HG02623 (cell line): ENCODE measurements around the gene TIMM13.
"Not testable (repeated sequence)": the region's sequence is repeated elsewhere in the genome, so short reads cannot be mapped to it uniquely, and the experiment has no call there.

Source experiments
- ATAC-seq: cut with Tn5 transposase; IDR thresholded peaks from one replicate; pipeline ENCODE4 v1.9.1; 2021; ENCODE audit warnings: moderate library complexity; ENCODE audit not compliant: unreplicated experiment

The TIMM13 gene

GRCh38 chr19:2416321-2417097 lies 10.9 kb downstream of the TIMM13 start:
- no peak for ATAC-seq

- ATAC-seq = no peak
Measured at GRCh38 chr19:2415973-2416319, 11.4 kb downstream of the TIMM13 start.

- ATAC-seq = no peak
Measured at GRCh38 chr19:2415281-2415972, 12.0 kb downstream of the TIMM13 start.

- no peak for ATAC-seq
Measured at GRCh38 chr19:2413629-2414028, 13.8 kb downstream of the TIMM13 start.

- no peak for ATAC-seq
Measured at GRCh38 chr19:2413159-2413558, 14.2 kb downstream of the TIMM13 start.

- no peak for ATAC-seq
Measured at GRCh38 chr19:2412449-2412848, 14.9 kb downstream of the TIMM13 start.

- no peak for ATAC-seq
Measured at GRCh38 chr19:2411709-2412108, 15.7 kb downstream of the TIMM13 start.

GRCh38 chr19:2410023-2410422 lies 17.4 kb downstream of the TIMM13 start:
- no peak for ATAC-seq

GRCh38 chr19:2409352-2409912 lies 18.0 kb downstream of the TIMM13 start:
- no peak for ATAC-seq

- ATAC-seq = no peak
Measured at GRCh38 chr19:2408247-2408646, 19.1 kb downstream of the TIMM13 start.

GRCh38 chr19:2399582-2399981 lies 27.8 kb downstream of the TIMM13 start:
- ATAC-seq = no peak

- ATAC-seq = no peak
Measured at GRCh38 chr19:2398735-2399305, 28.6 kb downstream of the TIMM13 start.

GRCh38 chr19:2397173-2397572 lies 30.2 kb downstream of the TIMM13 start:
- ATAC-seq = not testable (repeated sequence)

GRCh38 chr19:2395293-2395829 lies 32.0 kb downstream of the TIMM13 start:
- ATAC-seq = not testable (repeated sequence)

GRCh38 chr19:2394442-2395292 lies 32.7 kb downstream of the TIMM13 start:
- ATAC-seq = no peak

GRCh38 chr19:2394054-2394441 lies 33.3 kb downstream of the TIMM13 start:
- no peak for ATAC-seq

GRCh38 chr19:2392899-2393298 lies 34.5 kb downstream of the TIMM13 start:
- ATAC-seq = not testable (repeated sequence)

- ATAC-seq = no peak
Measured at GRCh38 chr19:2392366-2392765, 35.0 kb downstream of the TIMM13 start.

- no peak for ATAC-seq
Measured at GRCh38 chr19:2391118-2391725, 36.2 kb downstream of the TIMM13 start.

GRCh38 chr19:2389594-2389993 lies 37.8 kb downstream of the TIMM13 start:
- no peak for ATAC-seq
